GM19328 (cell line): ENCODE data around the gene DGKB.
"Not testable (repeated sequence)": the region's sequence is repeated elsewhere in the genome, so short reads cannot be mapped to it uniquely, and the experiment has no call there.

Experiments
- ATAC-seq: cut with Tn5 transposase; IDR thresholded peaks from one replicate; pipeline ENCODE4 v1.9.1; 2021; ENCODE audit warnings: mild to moderate bottlenecking, moderate library complexity; ENCODE audit not compliant: unreplicated experiment

DGKB gene

DNA sequence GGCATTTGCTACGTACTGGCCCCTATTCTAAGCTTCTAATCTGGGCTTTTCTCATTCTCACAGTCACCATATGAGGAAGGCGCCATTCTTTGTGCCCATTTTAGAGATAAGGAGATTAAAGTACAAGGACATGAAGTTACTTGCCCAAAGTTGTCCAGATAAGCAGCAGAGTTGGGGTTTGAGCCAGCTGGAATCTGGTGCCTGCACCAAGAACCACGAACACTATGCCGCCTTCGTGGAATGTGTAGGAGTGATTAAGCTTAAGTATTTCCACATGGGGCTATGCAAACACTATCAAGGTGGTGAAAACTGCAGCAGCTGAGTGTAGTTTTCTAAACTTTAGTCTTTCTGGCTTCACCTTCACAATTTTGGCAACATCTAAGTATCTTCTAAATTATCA is 570.4 kb downstream of the DGKB start:
- ATAC-seq, result no peak

DNA sequence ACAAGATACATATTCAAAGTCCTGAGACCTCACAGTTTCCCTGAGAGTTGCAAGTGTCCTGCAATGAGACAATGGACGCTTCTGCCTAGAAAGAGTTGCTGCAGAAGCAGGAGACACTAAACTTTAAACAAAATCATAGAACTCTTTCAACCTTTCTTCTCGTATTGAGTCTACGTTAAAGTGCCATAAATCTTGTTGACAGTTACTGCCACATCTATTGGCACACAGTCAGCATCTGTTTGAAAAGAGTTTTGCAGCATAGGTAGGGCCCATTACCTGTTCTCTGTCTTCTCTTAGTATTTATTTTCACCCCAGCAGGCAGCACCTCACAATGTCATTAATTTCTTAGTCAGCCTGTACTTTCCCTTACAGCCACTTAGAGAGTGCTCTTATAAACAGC is 577.8 kb downstream of the DGKB start:
- ATAC-seq, result no peak

DNA sequence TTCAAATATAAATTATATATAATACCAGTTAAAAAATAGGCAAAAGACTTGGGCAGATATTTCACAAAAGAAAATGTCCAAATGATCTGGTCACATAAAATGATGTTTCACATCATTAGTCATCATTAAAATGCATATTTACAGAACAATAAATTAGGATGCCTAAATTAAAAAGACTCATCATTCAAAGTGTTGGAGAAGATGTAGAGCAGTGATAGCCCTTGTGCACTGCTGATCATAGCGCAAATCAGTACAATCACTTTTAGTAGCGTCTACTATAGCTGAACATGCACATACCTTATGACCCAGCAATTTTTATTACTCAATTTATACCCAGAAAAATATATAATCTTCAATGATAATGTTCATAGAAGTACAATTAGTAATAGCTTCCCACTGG is 579.8 kb downstream of the DGKB start:
- ATAC-seq, result no peak

DNA sequence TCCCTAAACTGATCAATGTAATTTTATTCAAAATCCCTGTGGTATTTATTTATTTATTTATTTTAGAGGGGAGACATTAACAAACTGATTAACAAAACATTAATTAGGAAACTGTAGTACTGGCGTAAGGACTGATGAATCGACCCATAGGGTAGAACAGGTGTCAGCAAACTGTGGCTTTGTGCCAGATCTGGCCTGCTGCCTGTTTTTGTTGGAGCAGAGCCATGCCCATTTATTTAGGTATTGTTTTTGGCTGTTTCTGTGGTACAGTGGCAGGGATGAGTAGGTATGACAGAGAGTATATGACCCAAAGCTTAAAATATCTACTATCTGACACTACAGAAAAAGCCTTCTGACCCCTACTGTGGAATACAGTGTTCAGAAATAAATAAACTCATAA is 580.6 kb downstream of the DGKB start:
- ATAC-seq, result no peak

DNA sequence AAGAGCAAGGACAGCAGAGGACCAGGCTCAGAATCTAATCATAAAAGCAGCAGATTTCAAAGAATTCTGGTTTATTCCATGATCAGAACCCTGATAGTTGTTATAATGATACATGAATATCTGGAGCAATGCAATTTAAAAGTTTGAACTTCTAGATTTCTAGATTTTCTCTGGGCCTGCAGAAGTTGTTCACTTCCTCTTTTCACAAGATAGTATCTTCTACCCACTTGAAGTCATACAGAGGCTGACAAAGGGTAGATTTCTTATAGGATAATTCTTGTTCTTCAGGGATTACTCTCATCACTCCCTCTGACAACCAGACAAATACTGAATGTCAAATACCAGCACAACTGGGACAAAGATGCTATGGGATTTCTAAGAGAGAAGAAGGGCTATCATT is 593.1 kb downstream of the DGKB start:
- ATAC-seq, result no peak

- ATAC-seq, result no peak
Measured at GRCh38 chr7:14305233-14305866, 597.2 kb downstream of the DGKB start.

- ATAC-seq, result no peak
Measured at GRCh38 chr7:14303536-14303935, 599.0 kb downstream of the DGKB start.

DNA sequence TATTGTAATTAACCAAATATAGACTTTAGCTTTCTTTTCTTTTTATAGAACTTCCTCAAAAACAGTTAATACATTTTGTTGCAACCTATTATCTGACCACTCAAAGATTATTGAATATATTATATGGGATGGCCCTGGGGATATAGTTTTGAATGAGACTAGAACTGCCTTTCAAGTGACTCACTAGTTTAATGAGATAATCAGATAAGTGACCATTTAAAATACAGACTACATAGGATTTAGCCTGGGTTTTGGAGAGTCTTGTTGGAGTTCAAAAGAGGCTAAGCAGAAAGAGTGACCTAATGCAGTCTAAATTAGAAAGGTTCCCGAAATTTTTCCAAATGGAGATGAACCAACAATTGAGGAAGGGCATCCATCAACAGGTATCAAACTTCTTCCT is 607.9 kb downstream of the DGKB start:
- ATAC-seq, result no peak

DNA sequence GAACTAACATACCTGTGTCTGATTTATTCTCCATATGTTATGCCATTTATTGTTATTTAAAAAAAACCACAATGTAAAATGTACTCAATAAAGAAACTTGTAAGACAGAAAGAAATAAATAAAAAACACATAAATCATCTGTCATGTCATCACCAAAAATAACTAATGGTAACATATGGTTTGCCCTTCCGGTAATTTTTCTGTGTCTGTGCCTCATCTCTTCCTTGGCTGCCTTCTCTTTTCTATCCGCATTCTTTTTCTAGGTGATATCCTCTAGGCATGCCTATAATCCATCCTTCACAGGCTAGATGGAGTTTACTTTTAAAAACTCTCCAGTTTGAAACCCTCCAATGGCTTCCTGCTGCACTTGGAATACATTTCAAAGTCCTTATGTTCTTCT is 609.1 kb downstream of the DGKB start:
- ATAC-seq, result no peak

DNA sequence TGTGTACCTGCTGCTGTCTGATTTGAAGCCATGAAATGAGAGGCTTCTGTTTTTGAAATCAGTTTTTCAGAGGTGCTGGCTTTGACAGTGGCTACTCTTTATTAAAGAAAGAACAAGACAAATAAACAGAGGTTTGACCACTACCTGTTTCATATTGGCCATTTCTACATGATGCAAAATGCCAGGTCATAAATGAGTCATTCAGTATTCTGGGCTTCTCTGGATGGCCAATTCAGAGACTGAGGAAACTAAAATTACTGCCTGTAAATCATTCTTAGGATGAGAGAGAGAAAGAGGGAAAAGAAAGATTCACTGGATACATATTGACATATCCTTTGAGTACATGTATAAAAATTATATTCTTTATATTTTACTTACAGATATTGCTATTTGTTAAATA is 609.8 kb downstream of the DGKB start:
- no peak for ATAC-seq

DNA sequence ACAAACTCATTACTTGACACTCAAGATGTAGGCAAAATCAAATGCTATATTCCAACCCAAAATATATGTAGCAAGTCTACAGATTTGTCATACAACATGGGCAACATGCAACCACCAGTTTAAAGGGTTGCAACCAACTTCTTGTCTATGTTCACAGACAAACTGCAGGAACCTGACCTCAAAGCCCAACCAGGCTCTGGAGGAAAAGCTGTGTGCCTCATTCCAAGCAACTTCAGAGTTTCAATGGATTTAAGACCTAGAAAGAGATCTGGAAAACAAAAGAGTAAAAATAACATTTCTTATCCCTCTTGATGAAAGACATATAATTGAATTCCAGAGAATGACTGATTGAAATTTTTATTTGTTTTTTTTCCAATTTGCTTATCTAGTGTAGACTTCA is 612.6 kb downstream of the DGKB start:
- no peak for ATAC-seq

GRCh38 chr7:14288701-14289100 is 613.9 kb downstream of the DGKB start:
- ATAC-seq, result no peak

DNA sequence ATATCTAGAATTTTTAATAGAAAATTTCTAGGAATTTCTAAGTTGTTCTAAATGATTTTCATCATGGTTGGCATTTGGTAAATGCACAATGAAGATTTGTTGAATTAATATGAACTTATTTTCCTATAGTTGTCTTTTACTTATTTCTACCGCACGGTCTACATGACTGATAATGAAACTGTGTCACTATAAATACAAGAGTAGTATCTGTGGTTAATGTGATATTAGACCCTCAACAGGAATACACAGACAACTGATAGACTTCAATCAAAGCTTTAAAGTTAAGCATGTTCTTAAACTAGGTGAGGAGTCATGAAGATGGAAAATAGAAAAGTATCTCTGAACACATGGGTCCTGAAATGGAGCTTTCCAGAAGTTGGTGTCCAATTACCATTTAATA is 615.2 kb downstream of the DGKB start:
- ATAC-seq, result no peak

DNA sequence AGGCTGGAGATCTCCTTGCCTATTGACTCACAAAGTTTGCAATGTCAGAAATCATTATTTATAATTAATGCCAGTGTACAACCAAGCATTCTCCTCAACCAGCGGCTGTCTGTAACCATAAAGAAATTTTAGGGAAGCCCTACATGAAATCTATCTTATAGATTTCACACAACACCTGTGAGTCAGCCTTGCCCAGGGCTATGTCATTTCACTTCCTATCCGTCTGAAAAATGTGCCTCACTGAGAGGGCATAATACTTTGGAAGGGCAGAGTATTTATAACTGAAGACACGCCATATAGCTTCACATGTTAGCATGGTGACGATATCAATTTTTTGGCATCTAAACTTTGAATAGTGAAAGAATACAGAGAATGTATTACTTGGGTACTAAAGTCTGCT is 616.5 kb downstream of the DGKB start:
- ATAC-seq, result no peak

DNA sequence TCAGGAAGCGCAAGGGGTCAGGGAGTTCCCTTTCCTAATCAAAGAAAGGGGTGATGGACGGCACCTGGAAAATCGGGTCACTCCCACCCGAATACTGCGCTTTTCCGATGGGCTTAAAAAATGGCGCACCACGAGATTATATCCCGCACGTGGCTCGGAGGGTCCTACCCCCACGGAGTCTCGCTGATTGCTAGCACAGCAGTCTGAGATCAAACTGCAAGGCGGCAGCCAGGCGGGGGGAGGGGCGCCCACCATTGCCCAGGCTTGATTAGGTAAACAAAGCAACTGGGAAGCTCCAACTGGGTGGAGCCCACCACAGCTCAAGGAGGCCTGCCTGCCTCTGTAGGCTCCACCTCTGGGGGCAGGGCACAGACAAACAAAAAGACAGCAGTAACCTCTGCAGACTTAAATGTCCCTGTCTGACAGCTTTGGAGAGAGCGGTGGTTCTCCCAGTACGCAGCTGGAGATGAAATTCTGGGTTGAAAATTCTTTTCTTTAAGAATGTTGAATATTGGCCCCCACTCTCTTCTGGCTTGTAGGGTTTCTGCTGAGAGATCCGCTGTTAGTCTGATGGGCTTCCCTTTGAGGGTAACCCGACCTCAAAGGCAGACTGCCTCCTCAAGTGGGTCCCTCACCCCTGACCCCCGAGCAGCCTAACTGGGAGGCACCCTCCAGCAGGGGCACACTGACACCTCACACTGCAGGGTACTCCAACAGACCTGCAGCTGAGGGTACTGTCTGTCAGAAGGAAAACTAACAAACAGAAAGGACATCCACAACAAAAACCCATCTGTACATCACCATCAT is 623.3 kb downstream of the DGKB start:
- not testable (repeated sequence) for ATAC-seq

- ATAC-seq, result no peak
Measured at GRCh38 chr7:14275356-14275755, 627.2 kb downstream of the DGKB start.

DNA sequence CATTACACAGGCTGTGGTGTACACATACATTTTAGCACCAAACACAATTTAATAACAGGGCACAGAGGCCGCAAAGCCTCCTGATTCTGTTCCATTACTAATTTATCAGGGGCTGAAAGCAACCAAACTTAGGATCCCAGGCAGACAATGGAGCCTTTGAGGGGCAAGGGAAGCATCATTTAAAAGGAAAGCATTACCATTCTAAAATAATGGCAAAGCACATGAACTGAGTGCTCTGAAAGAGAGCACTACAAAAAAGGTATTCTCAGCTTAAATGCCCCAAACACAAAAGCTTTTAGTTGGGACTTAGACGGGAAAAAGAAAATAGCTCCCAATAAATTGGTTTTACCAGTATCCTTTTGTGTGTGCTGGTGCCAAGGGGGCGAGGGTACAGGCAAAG is 631.1 kb downstream of the DGKB start:
- ATAC-seq, result no peak

GRCh38 chr7:14270099-14270498 is 632.5 kb downstream of the DGKB start:
- no peak for ATAC-seq

- ATAC-seq, result no peak
Measured at GRCh38 chr7:14260011-14260410, 642.5 kb downstream of the DGKB start.

GRCh38 chr7:14258861-14259260 is 643.7 kb downstream of the DGKB start:
- ATAC-seq, result no peak

DNA sequence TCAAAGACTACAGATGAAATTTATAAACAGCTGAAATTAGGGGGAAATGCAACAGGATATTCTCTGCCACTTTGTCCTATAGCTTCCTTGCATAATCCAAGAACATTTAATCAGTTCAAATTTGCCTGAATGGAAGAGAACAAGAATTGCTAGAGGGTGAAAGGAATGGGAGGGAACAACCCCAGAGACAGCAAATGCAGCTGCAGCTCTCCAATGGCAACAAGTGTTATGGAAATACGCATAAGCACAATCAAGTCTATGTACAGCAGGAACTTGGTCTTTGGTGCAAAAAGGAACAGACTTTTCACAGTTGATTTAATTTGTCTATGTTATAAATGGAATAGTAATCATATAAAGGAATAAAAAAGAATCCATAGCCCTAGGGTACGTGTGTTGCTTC is 644.1 kb downstream of the DGKB start:
- ATAC-seq, result no peak

DNA sequence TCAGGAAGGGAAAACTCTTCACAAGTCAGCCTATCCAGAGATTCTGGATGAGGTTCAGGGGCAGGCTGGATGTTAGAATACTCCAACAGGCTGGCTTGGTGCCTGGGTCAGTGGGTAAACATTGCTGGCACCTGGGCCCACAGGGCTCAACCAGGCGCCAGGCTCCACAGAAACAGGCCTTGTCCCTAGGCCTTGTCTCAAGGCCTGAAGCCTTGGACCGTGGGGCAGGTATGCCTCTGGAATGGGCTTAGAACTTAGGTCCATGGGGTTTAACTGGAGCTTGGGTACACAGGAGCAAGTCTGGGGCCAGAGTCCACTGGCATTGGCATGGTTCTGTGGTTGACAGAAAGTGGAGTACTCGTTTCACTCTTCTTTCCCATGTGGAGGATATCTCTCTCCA is 650.1 kb downstream of the DGKB start:
- ATAC-seq, result no peak

DNA sequence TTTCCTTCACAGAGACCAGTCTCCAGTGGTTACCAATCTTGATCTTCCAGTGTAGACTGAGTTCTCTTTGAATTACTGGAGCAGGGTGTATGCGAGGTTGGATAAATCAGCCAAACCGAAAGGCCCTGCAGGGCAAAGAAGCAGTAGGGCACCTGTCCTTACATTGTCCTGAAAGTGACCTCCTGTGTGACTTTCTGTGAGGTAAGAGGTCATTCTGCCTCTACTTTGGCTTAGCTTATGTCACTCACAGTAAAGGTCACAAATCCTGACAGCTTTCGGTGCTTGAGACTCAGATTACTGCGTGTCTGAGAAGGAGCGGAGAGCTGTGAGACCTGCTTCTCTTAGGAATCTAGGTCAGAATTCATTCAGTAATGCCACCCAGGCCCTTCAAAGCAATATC is 660.4 kb downstream of the DGKB start:
- no peak for ATAC-seq
